GM23338 (cell line): ENCODE data around the gene DCBLD1.

Source experiments
- CREB1 ChIP-seq: fragments of 250-450 bp; sonication (Bioruptor Pico); IDR thresholded peaks from 2 replicates; pipeline ENCODE4 v1.5.0; 2020; ENCODE audit warnings: low read depth, mild to moderate bottlenecking, moderate library complexity
- EZH2 ChIP-seq: fragments of 200-600 bp; sonication (generic); IDR thresholded peaks from one replicate; pipeline ENCODE4 v1.8.0; 2017; ENCODE audit warnings: antibody characterized with exemption, mild to moderate bottlenecking, low read depth; ENCODE audit not compliant: unreplicated experiment
- EZH2phosphoT487 ChIP-seq: fragments of 200-600 bp; sonication (generic); IDR thresholded peaks from one replicate; pipeline ENCODE4 v1.8.1; 2018; ENCODE audit warnings: antibody characterized with exemption; ENCODE audit not compliant: unreplicated experiment
- JUNB ChIP-seq: IDR thresholded peaks from one replicate; pipeline ENCODE4 v1.6.1; 2016; ENCODE audit warnings: antibody characterized with exemption; ENCODE audit not compliant: unreplicated experiment
- POLR2AphosphoS5 ChIP-seq: IDR thresholded peaks from 2 replicates; pipeline ENCODE4 v1.6.1; 2016; ENCODE audit warnings: antibody characterized with exemption, low read depth
- ZNF331 ChIP-seq: fragments of 250-450 bp; sonication (Bioruptor Pico); IDR thresholded peaks from 2 replicates; pipeline ENCODE4 v1.5.0; 2020; ENCODE audit warnings: low read depth, mild to moderate bottlenecking, moderate library complexity
- TF ChIP-seq, protein P1 (sequence below), 2 experiments: fragments of 200-600 bp in 1 of 2; sonication (generic) in 1 of 2; conservative IDR thresholded peaks; 2 replicates each; pipeline versions ENCODE4 v1.5.1 to v1.6.1; 2016 to 2017; ENCODE audit warnings: antibody characterized with exemption in 2 of 2, low read depth in 2 of 2, mild to moderate bottlenecking in 2 of 2, moderate library complexity in 1 of 2
- TF ChIP-seq, protein P2 (sequence below): IDR thresholded peaks from one replicate; pipeline ENCODE4 v1.6.1; 2018; ENCODE audit warnings: antibody characterized with exemption; ENCODE audit not compliant: unreplicated experiment
- TF ChIP-seq, protein P3 (sequence below): IDR thresholded peaks from 2 replicates; pipeline ENCODE4 v1.6.1; 2016; ENCODE audit warnings: antibody characterized with exemption

DNA sequence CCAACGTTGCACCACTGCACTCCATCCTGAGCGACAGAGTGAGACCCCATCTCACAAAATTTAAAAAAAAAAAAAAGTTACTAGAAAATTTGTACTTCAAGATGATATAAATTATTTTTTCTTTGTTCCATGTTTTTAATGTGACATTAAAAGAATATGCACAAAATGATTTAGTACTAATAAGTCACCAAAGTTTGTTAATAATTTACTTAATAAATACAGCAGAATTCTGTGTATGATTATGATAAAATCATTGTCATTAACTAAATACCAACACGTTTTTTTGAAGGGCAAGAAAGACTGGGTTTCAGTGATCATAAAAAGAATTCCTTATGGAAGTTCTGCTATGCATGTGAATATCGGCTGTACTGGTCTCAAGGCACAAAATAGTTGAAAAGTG, 91.7 kb downstream of the DCBLD1 start:
- TF ChIP-seq, protein P1, sequence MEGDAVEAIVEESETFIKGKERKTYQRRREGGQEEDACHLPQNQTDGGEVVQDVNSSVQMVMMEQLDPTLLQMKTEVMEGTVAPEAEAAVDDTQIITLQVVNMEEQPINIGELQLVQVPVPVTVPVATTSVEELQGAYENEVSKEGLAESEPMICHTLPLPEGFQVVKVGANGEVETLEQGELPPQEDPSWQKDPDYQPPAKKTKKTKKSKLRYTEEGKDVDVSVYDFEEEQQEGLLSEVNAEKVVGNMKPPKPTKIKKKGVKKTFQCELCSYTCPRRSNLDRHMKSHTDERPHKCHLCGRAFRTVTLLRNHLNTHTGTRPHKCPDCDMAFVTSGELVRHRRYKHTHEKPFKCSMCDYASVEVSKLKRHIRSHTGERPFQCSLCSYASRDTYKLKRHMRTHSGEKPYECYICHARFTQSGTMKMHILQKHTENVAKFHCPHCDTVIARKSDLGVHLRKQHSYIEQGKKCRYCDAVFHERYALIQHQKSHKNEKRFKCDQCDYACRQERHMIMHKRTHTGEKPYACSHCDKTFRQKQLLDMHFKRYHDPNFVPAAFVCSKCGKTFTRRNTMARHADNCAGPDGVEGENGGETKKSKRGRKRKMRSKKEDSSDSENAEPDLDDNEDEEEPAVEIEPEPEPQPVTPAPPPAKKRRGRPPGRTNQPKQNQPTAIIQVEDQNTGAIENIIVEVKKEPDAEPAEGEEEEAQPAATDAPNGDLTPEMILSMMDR (conservative IDR thresholded peaks at IDR 0.05; ENCODE audit: low read depth in 2 of 2), result no peak
- TF ChIP-seq, protein P2, sequence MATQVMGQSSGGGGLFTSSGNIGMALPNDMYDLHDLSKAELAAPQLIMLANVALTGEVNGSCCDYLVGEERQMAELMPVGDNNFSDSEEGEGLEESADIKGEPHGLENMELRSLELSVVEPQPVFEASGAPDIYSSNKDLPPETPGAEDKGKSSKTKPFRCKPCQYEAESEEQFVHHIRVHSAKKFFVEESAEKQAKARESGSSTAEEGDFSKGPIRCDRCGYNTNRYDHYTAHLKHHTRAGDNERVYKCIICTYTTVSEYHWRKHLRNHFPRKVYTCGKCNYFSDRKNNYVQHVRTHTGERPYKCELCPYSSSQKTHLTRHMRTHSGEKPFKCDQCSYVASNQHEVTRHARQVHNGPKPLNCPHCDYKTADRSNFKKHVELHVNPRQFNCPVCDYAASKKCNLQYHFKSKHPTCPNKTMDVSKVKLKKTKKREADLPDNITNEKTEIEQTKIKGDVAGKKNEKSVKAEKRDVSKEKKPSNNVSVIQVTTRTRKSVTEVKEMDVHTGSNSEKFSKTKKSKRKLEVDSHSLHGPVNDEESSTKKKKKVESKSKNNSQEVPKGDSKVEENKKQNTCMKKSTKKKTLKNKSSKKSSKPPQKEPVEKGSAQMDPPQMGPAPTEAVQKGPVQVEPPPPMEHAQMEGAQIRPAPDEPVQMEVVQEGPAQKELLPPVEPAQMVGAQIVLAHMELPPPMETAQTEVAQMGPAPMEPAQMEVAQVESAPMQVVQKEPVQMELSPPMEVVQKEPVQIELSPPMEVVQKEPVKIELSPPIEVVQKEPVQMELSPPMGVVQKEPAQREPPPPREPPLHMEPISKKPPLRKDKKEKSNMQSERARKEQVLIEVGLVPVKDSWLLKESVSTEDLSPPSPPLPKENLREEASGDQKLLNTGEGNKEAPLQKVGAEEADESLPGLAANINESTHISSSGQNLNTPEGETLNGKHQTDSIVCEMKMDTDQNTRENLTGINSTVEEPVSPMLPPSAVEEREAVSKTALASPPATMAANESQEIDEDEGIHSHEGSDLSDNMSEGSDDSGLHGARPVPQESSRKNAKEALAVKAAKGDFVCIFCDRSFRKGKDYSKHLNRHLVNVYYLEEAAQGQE, result no peak
- no peak for TF ChIP-seq EZH2phosphoT487
- TF ChIP-seq POLR2AphosphoS5, result no peak
- no peak for TF ChIP-seq ZNF331
- no peak for TF ChIP-seq EZH2
- TF ChIP-seq CREB1 (CRISPR knock-in tag), result no peak
- no peak for TF ChIP-seq JUNB
- TF ChIP-seq, protein P3, sequence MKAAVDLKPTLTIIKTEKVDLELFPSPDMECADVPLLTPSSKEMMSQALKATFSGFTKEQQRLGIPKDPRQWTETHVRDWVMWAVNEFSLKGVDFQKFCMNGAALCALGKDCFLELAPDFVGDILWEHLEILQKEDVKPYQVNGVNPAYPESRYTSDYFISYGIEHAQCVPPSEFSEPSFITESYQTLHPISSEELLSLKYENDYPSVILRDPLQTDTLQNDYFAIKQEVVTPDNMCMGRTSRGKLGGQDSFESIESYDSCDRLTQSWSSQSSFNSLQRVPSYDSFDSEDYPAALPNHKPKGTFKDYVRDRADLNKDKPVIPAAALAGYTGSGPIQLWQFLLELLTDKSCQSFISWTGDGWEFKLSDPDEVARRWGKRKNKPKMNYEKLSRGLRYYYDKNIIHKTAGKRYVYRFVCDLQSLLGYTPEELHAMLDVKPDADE, result no peak
